ENCODE measurements around the gene HOXC13.

GRCh38 chr12:53983950-53984572 is 45.4 kb downstream of the HOXC13 start:
- TF ChIP-seq CTCF (IDR thresholded peaks at IDR 0.05) = no peak
- TF ChIP-seq TCF7L2 (IDR thresholded peaks at IDR 0.05; ENCODE audit: low read depth, low read length) = no peak; the same call in 1 of the 2 replicates
- peak; percentile 29; the same call in 1 of the 2 replicates for TF ChIP-seq POLR2AphosphoS5 (IDR thresholded peaks at IDR 0.05; ENCODE audit: low read depth, low read length)
- TF ChIP-seq, protein P1, sequence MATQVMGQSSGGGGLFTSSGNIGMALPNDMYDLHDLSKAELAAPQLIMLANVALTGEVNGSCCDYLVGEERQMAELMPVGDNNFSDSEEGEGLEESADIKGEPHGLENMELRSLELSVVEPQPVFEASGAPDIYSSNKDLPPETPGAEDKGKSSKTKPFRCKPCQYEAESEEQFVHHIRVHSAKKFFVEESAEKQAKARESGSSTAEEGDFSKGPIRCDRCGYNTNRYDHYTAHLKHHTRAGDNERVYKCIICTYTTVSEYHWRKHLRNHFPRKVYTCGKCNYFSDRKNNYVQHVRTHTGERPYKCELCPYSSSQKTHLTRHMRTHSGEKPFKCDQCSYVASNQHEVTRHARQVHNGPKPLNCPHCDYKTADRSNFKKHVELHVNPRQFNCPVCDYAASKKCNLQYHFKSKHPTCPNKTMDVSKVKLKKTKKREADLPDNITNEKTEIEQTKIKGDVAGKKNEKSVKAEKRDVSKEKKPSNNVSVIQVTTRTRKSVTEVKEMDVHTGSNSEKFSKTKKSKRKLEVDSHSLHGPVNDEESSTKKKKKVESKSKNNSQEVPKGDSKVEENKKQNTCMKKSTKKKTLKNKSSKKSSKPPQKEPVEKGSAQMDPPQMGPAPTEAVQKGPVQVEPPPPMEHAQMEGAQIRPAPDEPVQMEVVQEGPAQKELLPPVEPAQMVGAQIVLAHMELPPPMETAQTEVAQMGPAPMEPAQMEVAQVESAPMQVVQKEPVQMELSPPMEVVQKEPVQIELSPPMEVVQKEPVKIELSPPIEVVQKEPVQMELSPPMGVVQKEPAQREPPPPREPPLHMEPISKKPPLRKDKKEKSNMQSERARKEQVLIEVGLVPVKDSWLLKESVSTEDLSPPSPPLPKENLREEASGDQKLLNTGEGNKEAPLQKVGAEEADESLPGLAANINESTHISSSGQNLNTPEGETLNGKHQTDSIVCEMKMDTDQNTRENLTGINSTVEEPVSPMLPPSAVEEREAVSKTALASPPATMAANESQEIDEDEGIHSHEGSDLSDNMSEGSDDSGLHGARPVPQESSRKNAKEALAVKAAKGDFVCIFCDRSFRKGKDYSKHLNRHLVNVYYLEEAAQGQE (IDR thresholded peaks at IDR 0.05; ENCODE audit: insufficient read depth in 1 of 2, low read depth in 2 of 2, low read length in 1 of 2) = no peak
- no peak for TF ChIP-seq SIN3A (IDR thresholded peaks at IDR 0.05; ENCODE audit: borderline replicate concordance, insufficient read depth, low read depth, low read length)

All from Panc1 (cell line).